ENCODE measurements around the gene NLK.

DNA sequence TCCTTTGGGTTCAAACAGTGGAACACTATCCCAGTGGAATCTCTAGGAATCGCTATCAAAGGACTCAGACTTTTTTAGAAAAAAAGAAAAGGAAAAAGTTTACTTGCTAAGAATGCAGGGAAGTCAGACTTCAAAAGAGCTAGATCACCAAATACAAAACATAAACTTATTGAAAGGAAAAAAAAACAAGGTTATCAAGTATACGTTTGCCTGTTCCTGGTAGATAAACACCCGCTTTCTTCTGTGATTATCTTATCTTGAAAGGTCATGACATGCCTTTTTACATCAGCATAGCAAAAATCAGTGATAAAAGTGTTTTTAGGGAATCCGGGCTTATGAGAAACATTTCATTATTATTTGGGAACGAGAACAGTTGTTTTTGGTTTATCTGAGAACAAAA lies 147.2 kb downstream of the NLK start:
- TF ChIP-seq CTCF (IDR thresholded peaks at IDR 0.05): no peak
- no peak for TF ChIP-seq POLR2AphosphoS5 (IDR thresholded peaks at IDR 0.05)
- no peak for TF ChIP-seq EP300 (IDR thresholded peaks at IDR 0.05)
- no peak for TF ChIP-seq POLR2A (IDR thresholded peaks at IDR 0.05)

All from sigmoid colon (tissue), 4 donors.